Measurements from ENCODE around the gene PBX3. TPM values are rescaled to one million over a fixed set of nuclear protein-coding genes. Genes with fewer than 3 reads are reported as not detected.

PBX3 gene
- total and polyA plus RNA-seq, 2 of the 13 experiments (the other 11 are each of a cell fraction or from before 2014, with no cell fraction given), result 6.0 to 11.2 TPM

DNA sequence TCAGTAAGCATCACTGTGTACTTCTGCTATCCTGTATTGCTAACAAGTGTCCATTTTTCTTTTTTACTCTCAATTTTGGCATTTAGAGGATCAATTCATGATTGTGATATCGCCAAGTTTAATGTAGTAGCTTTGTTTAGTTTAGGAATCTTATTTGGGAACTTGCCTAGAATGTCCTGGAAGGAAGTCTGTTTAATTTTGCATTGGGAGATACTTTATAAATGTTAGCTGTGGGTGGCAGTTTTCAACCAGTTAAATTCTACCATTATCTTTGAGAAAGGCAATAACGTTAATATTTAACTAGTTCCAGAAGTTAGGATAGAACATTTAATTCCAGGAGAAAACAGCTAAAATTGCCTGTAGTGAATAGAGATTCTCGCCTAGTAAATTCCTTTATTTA is 78.6 kb downstream of the PBX3 start:
- intact Hi-C loops (cut with micrococcal nuclease; ENCODE audit: unreplicated experiment), result loop anchor here (2.0 kb wide), 1 partner anchor 67 kb away; no protein-coding TSS in a partner anchor
- Histone ChIP-seq H3K4me2 (ENCODE audit: low read depth, low read length) (no peak overlapping the region), H3K79me2 (ENCODE audit: insufficient read depth, low read length) (no peaks in the 10 kb centered on the region), H4K20me1 (ENCODE audit: insufficient read depth, low read length) (no peaks in the 10 kb centered on the region), H3K27me3 (ENCODE audit: control insufficient read depth in 1 of 2, insufficient read depth in 2 of 2, low read length in 2 of 2) (no peaks in the 10 kb centered on the region), H3K9ac (ENCODE audit: insufficient read depth, low read depth, low read length) (no peak overlapping the region), H2AFZ (ENCODE audit: low read length) (no peak overlapping the region), H3K9me3 (ENCODE audit: low read length) (no peaks in the 10 kb centered on the region), H3K4me3 (replicated peaks in 1 of 3; ENCODE audit: insufficient read depth in 1 of 3, low read depth in 2 of 3, low read length in 3 of 3) (no peak overlapping the region), H3K4me1 (ENCODE audit: insufficient read depth, low read length) (peaks cover 7% of the 10 kb centered on the region), H3K27ac (ENCODE audit: extremely low read length, insufficient read depth, low read length) (no peak overlapping the region), H3K36me3 (replicated peaks in 1 of 2; ENCODE audit: control insufficient read depth in 1 of 2, insufficient read depth in 2 of 2, low read length in 2 of 2) (no peaks in the 10 kb centered on the region)
- no peak for DNase-seq (ENCODE audit: low spot score)
- ChIA-PET CTCF (ENCODE audit: low intra/inter-chr PET ratio, low total read pairs) (no interaction called here), POLR2A (no interaction called here)
- in situ Hi-C loops (cut with HindIII; ENCODE audit: extremely low pct_ligation_motif_present, low pct_unique_long_range_greater_than_20kb), result no loop called here
- 82% methylated on average over 3 of the region's 3 CpGs for WGBS (ENCODE audit: low lambda C conversion rate)
- BruUV-seq (replicated peaks), result no TSS peak
- no peak for ATAC-seq
- FAIRE-seq, result peak; percentile 64
- TF ChIP-seq FOXJ3 (CRISPR knock-in tag; IDR thresholded peaks at IDR 0.05; ENCODE audit: borderline replicate concordance) (no peak), ZC3H13 (CRISPR knock-in tag; IDR thresholded peaks at IDR 0.05) (no peak), SPEN (CRISPR knock-in tag; IDR thresholded peaks at IDR 0.05; ENCODE audit: low read depth) (no peak), TRIM22 (IDR thresholded peaks at IDR 0.05) (no peak), ZFP82 (CRISPR knock-in tag; IDR thresholded peaks at IDR 0.05; ENCODE audit: borderline replicate concordance) (no peak), HNRNPK (IDR thresholded peaks at IDR 0.05; ENCODE audit: low read depth, low read length, poor library complexity, severe bottlenecking) (no peak), MTF1 (CRISPR knock-in tag; IDR thresholded peaks at IDR 0.05) (no peak), THYN1 (CRISPR knock-in tag; IDR thresholded peaks at IDR 0.05; ENCODE audit: borderline replicate concordance, low read depth) (no peak), ZNF709 (CRISPR knock-in tag; IDR thresholded peaks at IDR 0.05) (no peak), EP300 (IDR thresholded peaks at IDR 0.05; ENCODE audit: low read depth in 2 of 2, low read length in 2 of 2) (no peak), EP300 (CRISPR knock-in tag; IDR thresholded peaks at IDR 0.05; ENCODE audit: borderline replicate concordance) (no peak)
- TF ChIP-seq, protein P1, sequence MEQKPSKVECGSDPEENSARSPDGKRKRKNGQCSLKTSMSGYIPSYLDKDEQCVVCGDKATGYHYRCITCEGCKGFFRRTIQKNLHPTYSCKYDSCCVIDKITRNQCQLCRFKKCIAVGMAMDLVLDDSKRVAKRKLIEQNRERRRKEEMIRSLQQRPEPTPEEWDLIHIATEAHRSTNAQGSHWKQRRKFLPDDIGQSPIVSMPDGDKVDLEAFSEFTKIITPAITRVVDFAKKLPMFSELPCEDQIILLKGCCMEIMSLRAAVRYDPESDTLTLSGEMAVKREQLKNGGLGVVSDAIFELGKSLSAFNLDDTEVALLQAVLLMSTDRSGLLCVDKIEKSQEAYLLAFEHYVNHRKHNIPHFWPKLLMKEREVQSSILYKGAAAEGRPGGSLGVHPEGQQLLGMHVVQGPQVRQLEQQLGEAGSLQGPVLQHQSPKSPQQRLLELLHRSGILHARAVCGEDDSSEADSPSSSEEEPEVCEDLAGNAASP (CRISPR knock-in tag; IDR thresholded peaks at IDR 0.05; ENCODE audit: borderline replicate concordance), result no peak
- TF ChIP-seq, protein P2, sequence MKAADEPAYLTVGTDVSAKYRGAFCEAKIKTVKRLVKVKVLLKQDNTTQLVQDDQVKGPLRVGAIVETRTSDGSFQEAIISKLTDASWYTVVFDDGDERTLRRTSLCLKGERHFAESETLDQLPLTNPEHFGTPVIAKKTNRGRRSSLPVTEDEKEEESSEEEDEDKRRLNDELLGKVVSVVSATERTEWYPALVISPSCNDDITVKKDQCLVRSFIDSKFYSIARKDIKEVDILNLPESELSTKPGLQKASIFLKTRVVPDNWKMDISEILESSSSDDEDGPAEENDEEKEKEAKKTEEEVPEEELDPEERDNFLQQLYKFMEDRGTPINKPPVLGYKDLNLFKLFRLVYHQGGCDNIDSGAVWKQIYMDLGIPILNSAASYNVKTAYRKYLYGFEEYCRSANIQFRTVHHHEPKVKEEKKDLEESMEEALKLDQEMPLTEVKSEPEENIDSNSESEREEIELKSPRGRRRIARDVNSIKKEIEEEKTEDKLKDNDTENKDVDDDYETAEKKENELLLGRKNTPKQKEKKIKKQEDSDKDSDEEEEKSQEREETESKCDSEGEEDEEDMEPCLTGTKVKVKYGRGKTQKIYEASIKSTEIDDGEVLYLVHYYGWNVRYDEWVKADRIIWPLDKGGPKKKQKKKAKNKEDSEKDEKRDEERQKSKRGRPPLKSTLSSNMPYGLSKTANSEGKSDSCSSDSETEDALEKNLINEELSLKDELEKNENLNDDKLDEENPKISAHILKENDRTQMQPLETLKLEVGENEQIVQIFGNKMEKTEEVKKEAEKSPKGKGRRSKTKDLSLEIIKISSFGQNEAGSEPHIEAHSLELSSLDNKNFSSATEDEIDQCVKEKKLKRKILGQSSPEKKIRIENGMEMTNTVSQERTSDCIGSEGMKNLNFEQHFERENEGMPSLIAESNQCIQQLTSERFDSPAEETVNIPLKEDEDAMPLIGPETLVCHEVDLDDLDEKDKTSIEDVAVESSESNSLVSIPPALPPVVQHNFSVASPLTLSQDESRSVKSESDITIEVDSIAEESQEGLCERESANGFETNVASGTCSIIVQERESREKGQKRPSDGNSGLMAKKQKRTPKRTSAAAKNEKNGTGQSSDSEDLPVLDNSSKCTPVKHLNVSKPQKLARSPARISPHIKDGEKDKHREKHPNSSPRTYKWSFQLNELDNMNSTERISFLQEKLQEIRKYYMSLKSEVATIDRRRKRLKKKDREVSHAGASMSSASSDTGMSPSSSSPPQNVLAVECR (CRISPR knock-in tag; IDR thresholded peaks at IDR 0.05; ENCODE audit: borderline replicate concordance), result no peak
- TF ChIP-seq, protein P3, sequence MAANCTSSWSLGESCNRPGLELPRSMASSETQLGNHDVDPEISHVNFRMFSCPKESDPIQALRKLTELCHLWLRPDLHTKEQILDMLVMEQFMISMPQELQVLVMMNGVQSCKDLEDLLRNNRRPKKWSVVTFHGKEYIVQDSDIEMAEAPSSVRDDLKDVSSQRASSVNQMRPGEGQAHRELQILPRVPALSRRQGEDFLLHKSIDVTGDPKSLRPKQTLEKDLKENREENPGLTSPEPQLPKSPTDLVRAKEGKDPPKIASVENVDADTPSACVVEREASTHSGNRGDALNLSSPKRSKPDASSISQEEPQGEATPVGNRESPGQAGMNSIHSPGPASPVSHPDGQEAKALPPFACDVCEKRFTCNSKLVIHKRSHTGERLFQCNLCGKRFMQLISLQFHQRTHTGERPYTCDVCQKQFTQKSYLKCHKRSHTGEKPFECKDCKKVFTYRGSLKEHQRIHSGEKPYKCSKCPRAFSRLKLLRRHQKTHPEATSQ (CRISPR knock-in tag; IDR thresholded peaks at IDR 0.05; ENCODE audit: borderline replicate concordance), result no peak

Measured in HepG2 (cell line).